GM21619 (cell line): ENCODE results near the gene TMEM120B.
"Not testable (repeated sequence)": the region's sequence is repeated elsewhere in the genome, so short reads cannot be mapped to it uniquely, and the experiment has no call there.

Experiments
- ATAC-seq: cut with Tn5 transposase; IDR thresholded peaks from one replicate; pipeline ENCODE4 v1.9.1; 2021; ENCODE audit not compliant: unreplicated experiment

Gene TMEM120B

GRCh38 chr12:121712461-121713256 lies at the start of gene TMEM120B:
TMEM120B (plus strand) TSS chr12:121712752; CDS start chr12:121712896, 144 bp downstream.
- ATAC-seq: peak; percentile 74

GRCh38 chr12:121663610-121663929 lies 49.0 kb upstream of the TMEM120B start:
- no peak for ATAC-seq

GRCh38 chr12:121666829-121667228 lies 45.7 kb upstream of the TMEM120B start:
- not testable (repeated sequence) for ATAC-seq

- ATAC-seq: no peak
Observed at GRCh38 chr12:121668750-121669520, 43.6 kb upstream of the TMEM120B start.

GRCh38 chr12:121669521-121669900 lies 43.0 kb upstream of the TMEM120B start, which contains the start of gene MORN3:
MORN3 (minus strand) TSS chr12:121669654; CDS start chr12:121669483, 171 bp downstream.
- no peak for ATAC-seq

- ATAC-seq: no peak
Observed at GRCh38 chr12:121673013-121673511, 39.5 kb upstream of the TMEM120B start.

- ATAC-seq: no peak
Observed at GRCh38 chr12:121676190-121676589, 36.4 kb upstream of the TMEM120B start.

GRCh38 chr12:121678305-121678704 lies 34.2 kb upstream of the TMEM120B start:
- ATAC-seq: no peak

- no peak for ATAC-seq
Observed at GRCh38 chr12:121678716-121679300, 33.7 kb upstream of the TMEM120B start.

GRCh38 chr12:121679661-121680197 lies 32.8 kb upstream of the TMEM120B start:
- not testable (repeated sequence) for ATAC-seq

GRCh38 chr12:121688966-121689365 lies 23.6 kb upstream of the TMEM120B start:
- no peak for ATAC-seq

GRCh38 chr12:121689430-121689829 lies 23.1 kb upstream of the TMEM120B start:
- no peak for ATAC-seq

- not testable (repeated sequence) for ATAC-seq
Observed at GRCh38 chr12:121692744-121693143, 19.8 kb upstream of the TMEM120B start.

- ATAC-seq: no peak
Observed at GRCh38 chr12:121693155-121693687, 19.3 kb upstream of the TMEM120B start.

- ATAC-seq: no peak
Observed at GRCh38 chr12:121697093-121697698, 15.4 kb upstream of the TMEM120B start.

GRCh38 chr12:121697861-121698260 lies 14.7 kb upstream of the TMEM120B start:
- ATAC-seq: not testable (repeated sequence)

- no peak for ATAC-seq
Observed at GRCh38 chr12:121701667-121702277, 10.8 kb upstream of the TMEM120B start.

GRCh38 chr12:121702944-121703343 lies 9.6 kb upstream of the TMEM120B start:
- no peak for ATAC-seq

- ATAC-seq: no peak
Observed at GRCh38 chr12:121705514-121705913, 7.0 kb upstream of the TMEM120B start.
